ENCODE measurements around the gene CEACAM6.
"Not testable (repeated sequence)": the region's sequence is repeated elsewhere in the genome, so short reads cannot be mapped to it uniquely, and the experiment has no call there.

CEACAM6 gene

GRCh38 chr19:41750248-41751134 is 4.8 kb upstream of the CEACAM6 start:
- not testable (repeated sequence) for DNase-seq

GRCh38 chr19:41753159-41753558 is 2.2 kb upstream of the CEACAM6 start:
- DNase-seq, result no peak

- no peak for DNase-seq
Observed at GRCh38 chr19:41753936-41754529, 1.3 kb upstream of the CEACAM6 start.

- DNase-seq, result no peak
Observed at GRCh38 chr19:41758846-41759245, 3.5 kb downstream of the CEACAM6 start.

- DNase-seq, result no peak
Observed at GRCh38 chr19:41767115-41767514, 11.8 kb downstream of the CEACAM6 start.

GRCh38 chr19:41768105-41768504 is 12.8 kb downstream of the CEACAM6 start:
- not testable (repeated sequence) for DNase-seq

- no peak for DNase-seq
Observed at GRCh38 chr19:41769608-41770007, 14.3 kb downstream of the CEACAM6 start.

- DNase-seq, result no peak
Observed at GRCh38 chr19:41771410-41771809, 16.1 kb downstream of the CEACAM6 start.

- no peak for DNase-seq
Observed at GRCh38 chr19:41774515-41774980, 19.2 kb downstream of the CEACAM6 start.

- no peak for DNase-seq
Observed at GRCh38 chr19:41776700-41777099, 21.4 kb downstream of the CEACAM6 start.

GRCh38 chr19:41783612-41784011 is 28.3 kb downstream of the CEACAM6 start:
- no peak for DNase-seq

- no peak for DNase-seq
Observed at GRCh38 chr19:41784312-41784711, 29.0 kb downstream of the CEACAM6 start.

GRCh38 chr19:41784743-41785142 is 29.4 kb downstream of the CEACAM6 start:
- DNase-seq, result no peak

- DNase-seq, result peak; percentile 28
Observed at GRCh38 chr19:41785653-41786052, 30.3 kb downstream of the CEACAM6 start.

- DNase-seq, result no peak
Observed at GRCh38 chr19:41787055-41787454, 31.7 kb downstream of the CEACAM6 start.

- not testable (repeated sequence) for DNase-seq
Observed at GRCh38 chr19:41788518-41788917, 33.2 kb downstream of the CEACAM6 start.

GRCh38 chr19:41789053-41789452 is 33.7 kb downstream of the CEACAM6 start:
- not testable (repeated sequence) for DNase-seq

GRCh38 chr19:41792513-41793413 is 37.4 kb downstream of the CEACAM6 start:
- peak; percentile 36 for DNase-seq

GRCh38 chr19:41793414-41793727 is 38.0 kb downstream of the CEACAM6 start:
- DNase-seq, result no peak

- DNase-seq, result no peak
Observed at GRCh38 chr19:41795031-41795461, 39.7 kb downstream of the CEACAM6 start.

GRCh38 chr19:41796362-41796761 is 41.0 kb downstream of the CEACAM6 start, which contains the start of gene CEACAM3:
CEACAM3 (plus strand) TSS chr19:41796587; CDS start chr19:41796678, 91 bp downstream.
- no peak for DNase-seq

GRCh38 chr19:41796901-41797300 is 41.6 kb downstream of the CEACAM6 start:
- DNase-seq, result no peak

- no peak for DNase-seq
Observed at GRCh38 chr19:41799444-41800000, 44.2 kb downstream of the CEACAM6 start.
